ENCODE data around the gene JMJD6.

The JMJD6 gene

DNA sequence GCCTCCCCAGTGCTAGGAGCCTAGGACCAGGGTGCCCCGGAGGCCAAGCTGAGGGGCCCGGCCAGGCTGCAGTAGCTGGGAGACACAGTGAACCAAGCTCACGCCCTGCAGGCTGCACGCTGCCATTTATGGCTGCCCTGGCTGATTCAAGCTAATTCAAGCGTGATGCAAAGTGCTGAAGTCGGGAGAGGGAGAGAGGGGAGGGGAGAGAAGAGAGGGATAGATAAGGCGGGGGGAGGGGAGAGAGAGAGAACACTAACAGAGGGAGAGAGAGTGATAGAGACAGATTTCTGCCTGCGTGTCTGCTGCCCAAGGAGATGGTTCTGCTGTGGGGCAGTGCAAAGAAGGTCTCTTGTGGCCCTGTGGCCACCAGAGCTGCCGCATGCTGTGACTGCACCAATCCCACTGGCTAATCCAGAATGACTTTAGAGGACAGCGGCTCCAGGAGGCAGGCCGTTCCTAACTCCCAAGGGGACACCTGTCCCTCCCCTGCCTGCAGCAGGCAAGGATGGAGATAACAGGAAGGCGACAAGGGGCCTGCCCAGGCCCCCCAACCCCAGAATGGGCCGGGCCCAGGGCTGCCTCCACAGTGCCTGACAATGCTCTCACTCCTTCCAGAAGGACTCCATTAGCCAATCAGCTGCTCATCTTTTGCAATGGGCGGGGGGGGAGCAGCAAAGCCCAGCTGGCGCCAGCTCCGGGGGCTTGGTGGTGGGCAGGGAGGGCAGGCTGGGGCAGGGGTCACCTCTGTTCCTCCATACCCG is 28.5 kb downstream of the JMJD6 start:
- no peak for DNase-seq (ENCODE audit: low read depth)

DNA sequence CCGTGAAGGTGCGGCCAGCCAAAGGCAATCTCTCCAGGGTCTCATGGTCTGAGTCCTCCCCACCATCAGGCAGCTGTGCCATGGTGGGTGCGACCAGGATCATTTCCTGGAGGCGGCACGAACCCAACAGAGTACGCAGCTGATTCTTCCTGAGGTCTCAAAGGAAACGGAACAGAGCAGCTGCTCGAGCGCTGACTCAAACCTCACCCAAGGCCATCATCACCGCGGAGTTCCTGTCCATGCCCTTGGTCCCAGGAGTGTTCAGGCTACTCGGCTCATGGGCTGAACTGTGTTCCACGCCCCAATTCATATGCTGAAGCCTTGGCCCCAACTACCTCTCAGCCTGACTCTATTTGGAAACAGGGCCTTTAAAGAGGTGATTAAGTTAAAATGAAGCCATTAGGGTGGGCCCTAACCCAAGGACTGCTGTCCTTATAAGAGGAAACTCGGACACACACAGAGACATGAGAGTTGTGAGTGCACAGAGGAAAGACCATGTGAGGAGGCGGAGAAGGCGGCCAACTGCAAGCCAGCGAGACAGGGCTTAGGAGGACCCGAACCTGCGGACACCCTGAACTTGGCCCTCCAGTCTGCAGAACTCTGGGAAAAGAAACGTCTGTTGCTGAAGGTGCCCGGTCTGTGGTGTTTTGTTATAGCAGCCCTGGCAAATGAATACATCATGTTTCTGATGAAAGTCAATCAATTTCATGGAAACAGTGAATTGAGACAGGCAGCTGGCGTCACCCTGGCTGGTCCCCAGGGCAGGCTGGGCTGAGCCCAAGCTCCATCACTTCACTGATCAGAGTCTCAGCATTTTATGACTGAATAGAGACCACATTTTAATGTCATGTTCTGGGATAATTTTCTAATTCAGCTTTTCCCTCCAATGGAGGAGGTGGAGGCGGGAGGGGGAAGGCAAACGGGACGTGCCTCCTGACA is 29.4 kb downstream of the JMJD6 start:
- DNase-seq (ENCODE audit: low read depth), result no peak

DNA sequence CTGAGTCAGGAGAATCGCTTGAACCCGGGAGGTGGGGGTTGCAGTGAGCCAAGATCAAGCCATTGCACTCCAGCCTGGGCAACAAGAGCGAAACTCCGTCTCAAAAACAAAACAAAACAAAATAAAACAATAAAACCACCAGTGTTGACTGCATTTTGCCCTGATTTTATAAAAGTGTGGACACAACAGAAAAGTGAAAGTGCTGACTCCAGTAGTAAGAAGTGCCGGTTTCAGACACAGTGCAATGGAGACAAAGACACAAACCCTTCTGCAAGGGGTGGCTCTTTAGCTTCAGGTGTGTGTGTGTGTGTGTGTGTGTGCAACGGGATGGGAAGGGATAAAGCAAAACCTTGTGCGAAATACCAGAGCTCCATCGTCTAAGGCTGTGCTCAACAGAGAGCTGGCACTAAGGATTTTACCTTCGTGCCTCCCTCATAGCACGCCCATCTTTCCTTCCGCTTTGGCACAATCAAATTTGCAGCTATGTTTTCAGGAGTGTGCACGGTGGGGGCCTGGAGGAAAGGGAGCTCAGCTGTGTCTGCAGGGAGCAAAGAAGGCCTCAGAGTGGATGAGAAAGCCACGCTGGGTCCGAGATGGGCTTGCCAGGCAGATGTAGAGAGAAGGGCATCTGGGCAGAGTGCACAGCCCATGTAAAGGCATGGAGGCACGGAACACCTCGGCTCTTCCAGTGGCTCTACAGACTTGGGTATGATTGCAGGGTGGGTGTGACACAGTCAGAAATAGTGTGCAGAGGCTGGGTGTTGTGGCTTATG is 31.2 kb downstream of the JMJD6 start:
- DNase-seq (ENCODE audit: low read depth), result no peak

DNA sequence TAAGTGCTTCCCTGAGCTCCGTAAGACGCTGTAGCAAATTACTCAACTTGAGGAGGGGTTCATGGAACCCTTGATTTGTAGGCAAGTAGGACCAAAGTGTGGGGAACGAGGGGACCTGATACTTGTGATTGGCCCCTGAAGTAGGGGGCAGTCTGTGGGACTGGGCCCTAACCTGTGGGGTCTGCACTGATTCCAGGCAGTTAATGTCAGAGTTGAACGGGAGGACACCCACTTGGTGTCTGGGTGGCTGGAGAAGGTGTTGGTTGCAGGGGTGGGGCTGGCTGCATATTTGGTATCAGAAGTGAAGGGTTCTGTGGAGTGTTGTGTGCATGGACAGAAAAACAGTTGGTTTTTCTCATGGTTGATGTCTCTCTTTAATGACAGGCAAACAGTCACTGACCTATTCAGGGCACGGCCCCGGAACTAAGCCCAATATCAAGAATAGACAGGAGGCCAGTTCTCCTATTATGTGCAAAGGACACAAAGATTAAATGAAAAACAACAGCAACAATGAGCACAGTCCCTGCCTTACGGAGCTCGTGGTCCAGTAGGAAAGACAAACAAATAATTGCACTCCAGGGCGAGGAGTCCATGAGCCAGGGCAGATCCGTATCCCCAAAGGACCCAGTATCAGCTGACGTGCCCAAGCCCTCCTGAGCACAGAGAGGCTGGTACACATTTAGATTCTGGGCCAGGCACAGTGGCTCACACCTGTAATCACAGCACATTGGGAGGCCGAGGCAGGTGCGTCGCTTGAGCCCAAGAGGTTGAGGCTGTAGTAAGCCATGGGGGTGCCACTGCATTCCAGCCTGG is 34.8 kb downstream of the JMJD6 start:
- DNase-seq (ENCODE audit: low read depth), result no peak

DNA sequence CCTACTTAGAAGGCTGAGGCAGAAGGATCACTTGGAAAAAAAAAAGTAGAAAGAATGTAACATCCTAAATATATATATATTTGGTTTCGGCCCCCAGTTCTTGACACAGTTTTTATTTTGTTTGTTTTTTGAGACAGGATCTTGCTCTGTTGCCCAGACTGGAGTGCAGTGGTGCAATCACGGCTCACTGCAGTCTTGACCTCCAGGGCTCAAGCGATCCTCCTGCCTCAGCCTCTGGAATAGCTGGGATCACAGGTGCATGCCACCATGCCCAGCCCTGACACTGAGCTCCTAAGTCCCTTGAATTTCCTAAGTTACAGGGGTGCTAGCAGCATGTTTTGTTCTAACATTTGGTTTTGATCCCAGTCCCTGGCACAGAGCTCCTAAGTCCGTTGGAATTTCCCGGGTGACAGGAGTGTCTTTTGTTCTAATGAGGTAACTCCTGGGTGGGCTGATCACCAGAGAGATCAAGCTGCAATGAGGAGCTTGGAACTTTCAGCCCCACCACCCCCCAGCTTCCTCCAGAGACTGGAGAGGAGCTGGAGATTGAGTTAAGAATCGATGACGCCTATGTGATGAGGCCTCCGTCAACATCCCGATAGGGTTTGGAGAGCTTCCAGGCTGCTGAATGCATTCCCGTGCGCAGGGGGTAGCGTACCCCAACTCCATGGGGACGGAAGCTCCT is 35.7 kb downstream of the JMJD6 start:
- DNase-seq (ENCODE audit: low read depth), result no peak

DNA sequence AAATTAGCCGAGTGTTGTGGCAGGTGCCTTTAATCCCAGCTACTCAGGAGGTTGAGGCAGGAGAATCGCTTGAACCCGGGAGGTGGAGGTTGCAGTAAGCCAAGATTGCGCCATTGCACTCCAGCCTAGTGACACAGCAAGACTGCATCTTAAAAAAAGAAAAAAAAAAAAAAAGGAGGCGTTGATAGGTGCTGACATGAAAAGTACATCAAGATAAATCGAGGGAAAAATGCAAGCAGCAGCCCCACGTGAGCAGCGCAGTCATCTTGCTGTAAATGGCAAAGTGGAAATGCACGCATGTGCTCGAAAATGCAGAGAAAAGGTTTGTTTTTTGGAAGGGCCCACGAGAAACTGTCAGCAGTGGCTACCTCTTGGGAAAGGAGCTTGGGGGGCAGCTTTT is 36.5 kb downstream of the JMJD6 start:
- DNase-seq (ENCODE audit: low read depth), result no peak

DNA sequence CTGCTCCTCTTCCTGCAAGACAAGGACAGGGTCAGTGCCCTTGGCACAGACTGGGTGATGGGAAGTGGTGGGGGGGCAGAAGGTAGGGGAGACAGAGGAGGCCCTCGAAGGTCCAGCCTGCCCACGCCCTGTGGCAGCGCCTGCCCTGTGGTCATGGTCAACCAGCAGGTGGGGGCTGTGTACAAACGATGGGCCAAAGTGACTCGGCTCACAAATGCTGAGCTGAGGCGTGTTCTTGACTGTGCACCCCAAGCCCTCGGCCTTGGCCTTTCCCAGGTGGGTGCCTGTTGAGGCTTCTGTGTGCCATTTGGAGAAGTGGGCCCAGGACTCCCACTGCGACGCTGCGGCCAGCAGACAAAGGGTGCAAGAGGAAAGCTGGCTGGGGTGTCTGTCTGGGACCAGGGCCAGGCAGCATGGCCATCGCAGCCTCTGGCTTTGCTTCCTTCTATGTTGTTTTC is 38.2 kb downstream of the JMJD6 start:
- DNase-seq (ENCODE audit: low read depth), result no peak

DNA sequence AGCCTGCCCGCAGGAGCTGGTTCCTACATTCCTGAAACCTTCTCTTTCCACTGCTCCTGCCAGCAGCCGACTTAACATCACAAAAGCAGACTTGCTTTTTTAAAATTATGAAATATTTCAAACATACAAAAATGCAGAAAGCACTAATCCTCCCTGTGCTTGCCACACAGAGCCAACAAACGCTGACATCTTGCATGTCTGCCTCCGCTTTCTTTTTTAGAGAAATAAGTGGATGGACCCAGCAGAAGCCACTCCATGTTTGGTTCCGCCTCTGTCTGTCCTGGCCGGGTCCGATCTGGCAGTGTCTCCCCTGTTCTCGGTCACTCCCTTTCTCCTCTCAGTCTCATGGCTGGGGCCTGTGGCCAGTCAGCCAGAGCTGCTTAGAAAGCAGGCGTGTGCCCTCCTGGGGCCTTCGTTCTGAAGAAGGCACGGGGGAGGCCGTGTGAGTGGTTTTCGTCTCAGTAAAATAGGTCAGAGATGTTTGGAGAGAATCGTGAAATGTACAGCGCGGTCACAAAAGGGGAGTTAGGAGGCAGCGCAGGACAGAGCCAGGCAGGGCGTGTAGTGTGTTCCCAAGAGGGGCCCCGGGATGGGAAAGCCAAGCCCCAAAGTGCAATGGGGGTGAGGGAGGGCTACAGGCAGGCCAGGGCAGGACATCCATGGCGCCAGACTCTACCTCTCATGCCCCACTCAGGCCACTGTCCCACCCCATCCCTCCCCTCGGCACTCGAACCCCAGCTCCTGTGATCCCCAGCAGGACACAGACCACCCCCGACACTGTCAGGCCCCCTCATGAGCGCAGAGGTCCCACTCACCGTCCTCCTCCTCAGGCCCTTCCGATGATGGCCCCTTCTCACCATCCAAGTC is 38.9 kb downstream of the JMJD6 start:
- DNase-seq (ENCODE audit: low read depth), result no peak

DNA sequence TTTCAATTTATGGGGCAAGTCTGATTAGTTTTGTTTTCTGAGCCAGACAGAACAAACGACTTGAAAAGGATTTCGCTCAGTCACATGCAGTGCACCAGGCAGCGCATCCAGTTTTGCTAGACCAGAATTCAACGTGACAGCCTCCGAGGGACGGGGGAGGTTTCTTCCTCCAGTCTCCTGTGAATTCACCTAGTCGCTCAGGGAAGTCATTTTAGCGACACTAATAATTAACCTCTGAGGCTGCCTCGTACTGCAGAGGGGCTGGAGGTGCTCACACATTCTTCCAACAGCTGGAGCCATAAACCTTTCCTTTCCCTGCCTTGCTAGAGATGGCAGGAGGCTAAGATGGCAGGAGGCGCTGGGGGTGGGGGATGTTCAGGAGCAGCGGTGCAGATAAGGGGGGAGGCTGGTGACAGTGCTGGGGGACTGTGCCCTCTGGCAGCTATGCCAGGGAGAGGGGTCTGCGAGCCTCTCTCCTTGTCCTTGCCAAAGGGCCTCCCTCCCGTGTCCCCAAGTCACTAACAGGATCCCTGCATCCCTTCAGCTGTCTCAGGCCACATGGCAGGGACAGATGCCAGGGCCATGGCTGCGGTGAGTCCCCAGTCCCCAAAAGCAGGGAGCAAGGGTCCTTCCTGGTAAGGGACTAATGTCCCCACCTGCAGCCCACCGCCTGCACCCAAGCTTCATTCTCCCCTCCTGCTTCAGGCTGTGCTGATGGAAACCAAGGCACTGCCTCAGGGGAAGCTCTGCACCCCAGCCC is 39.7 kb downstream of the JMJD6 start:
- no peak for DNase-seq (ENCODE audit: low read depth)

DNA sequence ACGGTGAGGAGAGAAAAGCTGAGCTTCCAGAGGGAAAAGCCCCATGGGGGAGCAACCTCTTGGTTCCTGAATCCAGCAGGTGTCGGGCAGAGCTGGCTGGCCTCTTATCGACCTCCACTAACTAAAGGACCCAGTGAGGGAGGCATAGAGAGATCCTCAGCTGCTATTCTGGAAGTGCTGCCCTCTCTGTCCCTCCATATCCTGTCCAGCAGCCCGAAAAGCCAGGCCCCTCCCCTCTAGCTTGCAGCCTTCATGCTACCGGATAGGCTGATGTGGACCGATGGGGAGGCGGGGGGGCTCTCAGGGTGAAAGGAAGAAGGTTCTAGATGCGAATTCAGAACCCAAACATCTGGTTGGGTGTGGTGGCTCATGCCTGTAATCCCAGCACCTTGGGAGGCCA is 40.6 kb downstream of the JMJD6 start:
- no peak for DNase-seq (ENCODE audit: low read depth)

DNA sequence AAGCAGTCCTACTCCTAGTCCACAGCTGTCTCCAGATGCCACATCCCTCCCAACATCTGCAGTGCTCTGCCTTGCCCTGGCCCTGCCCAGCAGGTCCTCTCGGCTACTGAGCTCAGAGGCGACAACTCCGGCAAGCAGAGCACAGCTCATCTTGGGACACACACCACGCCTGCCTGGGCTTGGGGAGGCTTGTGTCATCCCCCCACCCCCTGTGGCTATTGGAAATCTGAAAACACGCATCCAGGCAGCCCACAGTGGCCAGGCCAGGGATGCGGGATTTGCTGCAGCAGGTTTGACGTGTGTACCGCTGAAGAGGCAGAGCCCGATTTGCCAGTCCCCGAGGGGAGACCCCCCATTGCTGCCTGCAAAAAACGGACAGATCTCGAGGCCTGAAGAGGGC is 41.0 kb downstream of the JMJD6 start:
- no peak for DNase-seq (ENCODE audit: low read depth)

DNA sequence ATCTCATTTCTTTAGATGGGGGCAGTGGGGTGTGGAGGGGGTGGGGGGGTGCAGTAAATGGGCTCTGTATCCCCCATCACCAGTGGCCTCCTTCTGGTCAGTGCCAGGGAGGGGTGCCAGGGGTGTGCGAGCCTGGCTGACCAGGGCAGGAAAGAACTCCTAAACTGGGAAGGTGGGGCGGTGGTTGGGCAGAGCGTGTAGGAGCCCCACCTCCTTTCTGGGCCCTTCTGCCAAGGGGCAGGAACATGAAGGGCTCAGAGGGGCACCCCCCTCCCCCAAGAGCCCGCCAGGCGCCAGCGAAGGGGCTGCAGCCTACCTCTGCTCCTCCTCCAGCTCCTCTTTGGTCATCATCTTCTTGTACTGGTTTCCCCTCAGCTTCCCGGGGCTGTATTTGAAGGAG is 41.6 kb downstream of the JMJD6 start:
- DNase-seq (ENCODE audit: low read depth), result no peak

DNA sequence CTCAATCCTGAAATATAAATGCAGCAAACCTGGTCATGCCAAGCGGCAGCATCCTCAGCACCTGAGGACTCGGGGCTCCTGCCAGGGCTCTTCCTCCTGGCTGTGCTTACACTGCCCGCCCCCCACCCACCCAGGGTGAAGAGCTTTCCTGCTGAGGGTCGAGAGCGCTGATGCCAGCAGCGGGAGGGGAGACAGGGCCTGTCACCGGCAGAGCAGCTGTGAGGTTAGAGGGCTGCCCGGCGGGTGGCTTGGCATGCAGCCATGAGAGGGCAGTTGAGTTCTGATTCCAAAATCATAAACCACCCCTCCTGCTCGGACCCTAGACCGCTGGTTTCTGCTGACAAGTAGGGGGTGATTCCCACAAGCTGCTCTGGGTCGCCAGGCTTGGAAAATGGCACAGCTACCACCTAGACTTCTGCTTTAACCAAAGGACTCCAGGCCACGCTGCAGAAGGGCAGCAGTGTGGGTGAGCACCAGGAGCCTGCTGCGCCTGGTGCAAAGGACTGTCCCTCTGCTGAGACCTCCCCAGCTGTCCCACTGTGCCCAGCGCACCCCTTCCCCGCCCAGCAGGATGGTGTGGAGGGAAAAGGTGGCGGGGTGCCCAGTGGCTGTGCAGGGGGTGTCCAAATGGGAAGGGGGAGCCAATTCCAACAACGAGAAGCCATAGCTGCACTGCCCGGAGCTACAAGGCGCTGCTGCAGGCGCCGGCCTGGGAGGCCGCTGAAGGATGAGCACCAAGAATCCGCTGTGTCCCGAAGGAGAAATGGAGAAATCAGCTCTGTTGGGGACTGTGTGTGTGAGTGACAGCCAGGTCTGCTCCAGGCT is 42.3 kb downstream of the JMJD6 start:
- DNase-seq (ENCODE audit: low read depth), result no peak

DNA sequence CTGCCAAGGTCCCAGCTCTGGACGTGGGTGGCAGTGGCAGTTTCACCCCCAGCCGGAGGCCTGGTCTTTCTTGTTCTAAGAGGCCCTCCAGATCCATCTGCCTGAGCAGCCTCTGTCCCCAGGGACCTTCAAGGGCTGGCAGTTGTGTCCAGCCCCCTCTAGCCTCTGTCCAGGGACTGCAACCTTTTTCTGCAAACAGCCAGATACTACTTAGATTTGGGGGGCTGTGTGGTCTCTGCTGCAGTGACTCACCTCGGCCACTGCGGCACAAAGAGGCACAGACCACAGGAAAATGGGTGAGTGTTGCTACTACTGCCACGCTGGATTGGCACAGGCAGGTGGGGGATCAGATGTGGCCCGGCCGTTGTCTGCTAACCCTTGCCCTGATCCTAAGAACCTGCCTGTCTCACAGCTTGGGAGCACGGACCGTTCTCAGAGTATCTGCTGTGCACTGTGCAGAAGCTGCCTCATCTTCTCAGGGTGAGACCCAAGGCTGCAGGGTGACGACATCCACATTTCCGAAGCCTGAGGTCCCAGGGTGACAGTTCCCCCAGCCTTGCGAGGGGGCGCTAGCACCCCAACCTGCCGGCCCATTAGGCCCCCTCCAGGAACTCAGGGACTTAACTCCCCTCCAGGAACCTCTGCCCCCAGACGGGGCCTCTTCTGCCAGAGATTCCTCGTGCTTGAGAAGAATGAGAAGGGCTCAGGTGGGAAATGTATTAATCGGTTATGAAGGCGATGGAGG is 43.2 kb downstream of the JMJD6 start:
- DNase-seq (ENCODE audit: low read depth), result no peak

DNA sequence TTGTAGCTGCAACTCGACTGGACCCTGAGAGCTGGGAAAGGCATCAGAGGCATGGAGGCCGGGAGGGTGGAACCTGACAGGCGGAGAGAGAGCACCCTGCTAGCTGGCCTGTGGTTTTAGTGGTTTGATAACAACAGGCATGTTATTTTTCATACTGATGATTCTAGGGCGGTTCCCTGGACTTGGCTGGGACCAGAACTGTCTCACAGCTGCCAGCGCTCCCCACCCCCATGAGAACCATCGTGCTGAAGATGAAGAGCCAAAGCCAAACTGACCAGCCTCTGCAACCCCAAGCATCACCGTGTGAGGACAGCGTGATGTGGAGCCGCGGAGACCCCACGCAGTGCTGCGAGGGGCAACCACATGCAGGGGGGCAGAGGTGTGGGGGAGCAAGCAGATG is 44.1 kb downstream of the JMJD6 start:
- DNase-seq (ENCODE audit: low read depth), result no peak

DNA sequence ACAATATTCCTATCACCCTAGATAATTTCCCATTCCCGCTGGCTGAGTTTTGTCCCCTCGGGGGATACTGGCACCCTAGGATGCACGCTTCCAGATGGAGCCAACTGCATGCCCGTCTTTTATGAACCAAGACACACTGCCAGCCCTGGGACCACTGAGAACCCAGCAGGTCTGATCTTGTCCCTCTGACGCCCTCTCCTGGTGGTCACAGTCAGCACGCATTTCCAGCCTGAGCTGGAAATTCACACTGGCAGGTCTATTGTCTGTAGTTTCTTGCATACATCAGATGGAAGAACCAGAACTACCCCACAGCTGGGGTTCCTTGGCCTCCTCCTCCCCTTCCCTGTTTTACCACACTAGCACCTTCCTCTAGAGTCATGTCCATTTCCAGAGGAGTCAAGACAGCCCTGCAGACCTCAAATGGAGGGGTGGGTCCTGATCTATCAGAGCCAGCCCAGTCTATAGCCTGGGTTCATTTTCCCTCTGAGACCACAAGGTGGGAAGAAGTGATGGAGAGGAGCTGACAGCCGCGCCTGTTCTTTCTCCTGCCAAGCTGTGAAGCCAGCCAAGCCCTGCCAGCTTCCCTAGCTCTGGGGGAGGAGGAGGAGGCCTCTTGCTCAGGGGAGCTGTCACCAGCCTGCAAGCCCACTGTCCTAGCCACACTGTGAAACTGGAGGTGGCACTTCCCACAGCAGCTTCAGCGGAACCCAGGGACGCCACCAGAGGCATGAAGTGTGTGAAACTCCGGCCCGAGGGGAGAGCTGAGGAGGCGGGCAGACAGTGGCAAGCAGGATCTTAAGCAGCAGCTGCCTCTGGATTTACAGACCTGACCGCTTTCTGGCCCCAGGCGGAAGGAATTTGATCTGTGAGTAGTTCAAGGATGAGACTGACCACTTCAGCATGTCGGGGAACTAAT is 44.9 kb downstream of the JMJD6 start:
- DNase-seq (ENCODE audit: low read depth), result peak; percentile 21

DNA sequence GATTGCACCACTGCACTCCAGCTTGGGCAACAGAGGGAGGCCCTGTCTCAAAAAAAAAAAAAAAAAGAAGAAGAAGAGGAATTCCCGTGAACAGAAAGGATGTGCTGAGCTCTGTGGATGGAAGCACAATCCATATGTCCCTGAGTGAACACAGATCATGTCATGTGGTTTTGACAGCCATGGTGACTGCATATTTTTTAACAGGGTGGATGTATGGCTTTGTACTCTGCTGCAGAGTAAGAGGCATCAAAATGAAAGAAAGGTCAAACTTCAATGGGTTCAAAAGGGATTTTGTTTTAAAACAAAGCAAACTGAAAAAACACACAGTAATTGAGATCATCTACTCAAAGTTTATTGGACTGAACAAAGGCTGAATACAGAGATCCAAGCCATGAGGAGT is 47.2 kb downstream of the JMJD6 start:
- no peak for DNase-seq (ENCODE audit: low read depth)
